Mucosa of descending colon (tissue), 3 donors: ENCODE measurements around the gene GTF2H2C. TPM values are rescaled to one million over a fixed set of nuclear protein-coding genes. Genes with fewer than 3 reads are reported as not detected.
A peak's percentile ranks its signal among the peaks of the same experiment; 100 is the strongest.

ENCODE experiments used
- ATAC-seq: fragments of 200-7000 bp; cut with Tn5 transposase; one replicate; pipeline ENCODE4 v1.9.1; 2020; ENCODE audit warnings: mild to moderate bottlenecking, moderate library complexity
- DNase-seq, 3 donors: peaks; one replicate each; pipeline ENCODE4 v3.0.0-alpha.2; 2020
- H3K36me3 ChIP-seq: fragments of 200-600 bp; one replicate; pipeline ENCODE4 v1.8.0; 2021; ENCODE audit warnings: low read depth, mild to moderate bottlenecking
- H3K4me1 ChIP-seq: fragments of 200-600 bp; one replicate; pipeline ENCODE4 v1.8.0; 2021; ENCODE audit warnings: low read depth, mild to moderate bottlenecking
- H3K4me3 ChIP-seq: fragments of 200-600 bp; one replicate; pipeline ENCODE4 v1.8.0; 2021; ENCODE audit warnings: mild to moderate bottlenecking
- H3K9me3 ChIP-seq: fragments of 200-600 bp; one replicate; pipeline ENCODE4 v1.8.0; 2021; ENCODE audit warnings: mild to moderate bottlenecking
- intact Hi-C, 2 donors: fragments of 100-400 bp; cut with DNase I in 1 of 2; cut with micrococcal nuclease in 1 of 2; formaldehyde crosslinking; loops; one replicate each; pipeline versions ENCODE4 v1.11.0 to v1.11.1; 2022; cut with DNase I, micrococcal nuclease
- total RNA-seq, 3 donors: library from RNA; stranded (reverse); fragmentation: NEBNext Ultra II Directional in 2 of 3; extraction: Animal tissue kit (Norgen Biotek cat#: 25700) in 2 of 3; gene quantifications; one replicate each; pipeline versions ENCODE4 v1.2.1 to v1.2.4, GENCODE V29; 2021 to 2023
- TF ChIP-seq, protein P1 (sequence below): fragments of 200-600 bp; IDR thresholded peaks from one replicate; pipeline ENCODE4 v1.8.0; 2022; ENCODE audit warnings: antibody characterized with exemption, mild to moderate bottlenecking
- donor health status: DM: no; HTN: no; CAD: no; lungs with moderate emphysema.
- donor health status: DM: no; HTN: no; CAD: no.
- donor health status: DM: no; HTN: yes; CAD: no.

Gene GTF2H2C
- total RNA-seq, 3 donors from 2014 or later, result 25.7 to 39.1 (median 26.4) TPM

DNA sequence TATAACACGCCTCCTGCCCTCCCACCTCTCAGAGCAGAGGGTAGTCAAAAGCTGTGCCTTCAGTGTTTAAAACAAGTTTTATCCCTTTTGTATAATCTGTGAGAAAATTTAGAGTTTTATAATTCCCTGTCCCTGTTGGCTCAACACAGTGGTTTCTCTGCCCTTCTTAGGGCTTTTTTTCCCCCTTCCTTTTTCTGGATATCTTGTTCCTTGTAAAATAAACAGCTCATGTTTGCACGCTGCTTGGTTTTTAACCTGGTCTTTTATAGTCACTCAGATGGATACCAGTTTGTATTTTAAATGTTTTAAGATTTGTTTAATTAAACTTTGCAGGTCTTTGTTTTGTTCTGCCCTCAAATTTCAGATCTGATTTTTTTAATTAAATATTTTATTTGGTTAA is 40.7 kb upstream of the GTF2H2C start:
- H3K4me3 ChIP-seq, result no peak overlapping the region
- peaks cover 46% of the 10 kb centered on the region for H3K4me1 ChIP-seq
- no peaks in the 10 kb centered on the region for H3K9me3 ChIP-seq
- ATAC-seq (no peak), DNase-seq (peak in 1 of 3 donors; percentile 2)
- intact Hi-C loops, result no loop called here
- TF ChIP-seq, protein P1, sequence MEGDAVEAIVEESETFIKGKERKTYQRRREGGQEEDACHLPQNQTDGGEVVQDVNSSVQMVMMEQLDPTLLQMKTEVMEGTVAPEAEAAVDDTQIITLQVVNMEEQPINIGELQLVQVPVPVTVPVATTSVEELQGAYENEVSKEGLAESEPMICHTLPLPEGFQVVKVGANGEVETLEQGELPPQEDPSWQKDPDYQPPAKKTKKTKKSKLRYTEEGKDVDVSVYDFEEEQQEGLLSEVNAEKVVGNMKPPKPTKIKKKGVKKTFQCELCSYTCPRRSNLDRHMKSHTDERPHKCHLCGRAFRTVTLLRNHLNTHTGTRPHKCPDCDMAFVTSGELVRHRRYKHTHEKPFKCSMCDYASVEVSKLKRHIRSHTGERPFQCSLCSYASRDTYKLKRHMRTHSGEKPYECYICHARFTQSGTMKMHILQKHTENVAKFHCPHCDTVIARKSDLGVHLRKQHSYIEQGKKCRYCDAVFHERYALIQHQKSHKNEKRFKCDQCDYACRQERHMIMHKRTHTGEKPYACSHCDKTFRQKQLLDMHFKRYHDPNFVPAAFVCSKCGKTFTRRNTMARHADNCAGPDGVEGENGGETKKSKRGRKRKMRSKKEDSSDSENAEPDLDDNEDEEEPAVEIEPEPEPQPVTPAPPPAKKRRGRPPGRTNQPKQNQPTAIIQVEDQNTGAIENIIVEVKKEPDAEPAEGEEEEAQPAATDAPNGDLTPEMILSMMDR, result no peak
- no peaks in the 10 kb centered on the region for H3K36me3 ChIP-seq

DNA sequence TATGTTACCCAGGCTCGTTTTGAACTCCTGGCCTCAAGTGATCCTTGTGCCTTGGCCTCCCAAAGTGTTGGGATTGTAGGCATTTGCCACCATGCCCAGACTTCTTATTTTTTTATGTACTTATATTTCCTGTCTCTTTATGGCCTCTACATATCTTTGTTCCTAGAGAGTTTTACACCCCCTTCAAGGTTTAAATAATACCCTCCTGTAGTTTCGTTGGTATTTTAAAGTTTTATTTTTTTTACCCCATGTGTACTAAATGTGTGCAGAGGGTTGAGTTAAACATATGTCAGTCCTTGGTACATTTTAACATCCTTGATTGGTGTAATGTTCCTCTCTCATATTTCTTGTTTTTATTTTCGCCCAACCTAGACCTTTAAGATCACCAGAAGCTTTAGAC is 38.0 kb upstream of the GTF2H2C start:
- ATAC-seq (no peak), DNase-seq (peak in 1 of 3 donors; percentile 3)
- Histone ChIP-seq H3K9me3 (no peaks in the 10 kb centered on the region), H3K36me3 (no peaks in the 10 kb centered on the region), H3K4me3 (no peak overlapping the region), H3K4me1 (peaks cover 46% of the 10 kb centered on the region)
- intact Hi-C loops, result no loop called here
- TF ChIP-seq, protein P1, result no peak

DNA sequence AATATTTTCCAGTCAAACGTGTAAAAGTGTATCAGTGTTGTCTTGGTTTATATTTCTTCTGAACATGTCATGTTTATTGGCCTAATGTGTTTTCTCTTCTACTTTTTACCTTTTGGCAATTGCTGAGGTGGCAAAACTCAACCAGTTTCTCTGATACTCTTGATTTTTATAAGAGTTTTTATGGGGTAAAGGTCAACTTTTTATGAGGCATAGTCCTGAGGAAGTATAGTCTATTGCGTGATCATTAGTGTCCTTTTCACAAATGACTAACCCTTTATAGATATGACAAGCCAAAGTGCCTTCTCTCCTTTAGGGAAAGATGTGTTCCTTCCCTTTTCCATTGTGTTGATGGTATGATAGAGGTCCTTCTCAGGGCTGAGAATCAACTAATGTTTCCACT is 34.5 kb upstream of the GTF2H2C start:
- TF ChIP-seq, protein P1, result no peak
- Histone ChIP-seq H3K4me1 (peaks cover 25% of the 10 kb centered on the region), H3K9me3 (no peaks in the 10 kb centered on the region), H3K4me3 (no peak overlapping the region), H3K36me3 (no peaks in the 10 kb centered on the region)
- DNase-seq (no peak), ATAC-seq (peak; percentile 71)
- intact Hi-C loops, result no loop called here

DNA sequence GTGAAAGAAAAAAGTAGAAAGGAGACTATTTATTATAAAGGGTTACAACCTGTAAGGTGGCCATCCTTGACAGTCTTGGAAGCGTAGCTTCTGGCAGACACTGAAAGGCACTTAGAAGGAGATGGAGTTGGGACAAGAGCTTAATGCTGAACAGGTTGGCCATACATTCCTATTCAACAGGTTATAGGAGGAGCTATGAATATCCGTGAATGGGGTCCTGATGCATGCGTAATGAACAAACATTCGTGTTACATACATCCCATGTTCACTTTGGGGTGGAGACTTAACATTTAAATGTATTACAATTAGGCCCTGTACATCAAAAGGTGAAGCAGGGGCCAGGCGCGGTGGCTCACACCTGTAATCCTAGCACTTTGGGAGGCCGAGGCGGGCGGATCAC is 33.3 kb upstream of the GTF2H2C start:
- no peaks in the 10 kb centered on the region for H3K36me3 ChIP-seq
- TF ChIP-seq, protein P1, result no peak
- peaks cover 18% of the 10 kb centered on the region for H3K4me1 ChIP-seq
- DNase-seq, result no peak
- ATAC-seq, result no peak
- H3K4me3 ChIP-seq, result no peak overlapping the region
- intact Hi-C loops, result no loop called here
- no peaks in the 10 kb centered on the region for H3K9me3 ChIP-seq

DNA sequence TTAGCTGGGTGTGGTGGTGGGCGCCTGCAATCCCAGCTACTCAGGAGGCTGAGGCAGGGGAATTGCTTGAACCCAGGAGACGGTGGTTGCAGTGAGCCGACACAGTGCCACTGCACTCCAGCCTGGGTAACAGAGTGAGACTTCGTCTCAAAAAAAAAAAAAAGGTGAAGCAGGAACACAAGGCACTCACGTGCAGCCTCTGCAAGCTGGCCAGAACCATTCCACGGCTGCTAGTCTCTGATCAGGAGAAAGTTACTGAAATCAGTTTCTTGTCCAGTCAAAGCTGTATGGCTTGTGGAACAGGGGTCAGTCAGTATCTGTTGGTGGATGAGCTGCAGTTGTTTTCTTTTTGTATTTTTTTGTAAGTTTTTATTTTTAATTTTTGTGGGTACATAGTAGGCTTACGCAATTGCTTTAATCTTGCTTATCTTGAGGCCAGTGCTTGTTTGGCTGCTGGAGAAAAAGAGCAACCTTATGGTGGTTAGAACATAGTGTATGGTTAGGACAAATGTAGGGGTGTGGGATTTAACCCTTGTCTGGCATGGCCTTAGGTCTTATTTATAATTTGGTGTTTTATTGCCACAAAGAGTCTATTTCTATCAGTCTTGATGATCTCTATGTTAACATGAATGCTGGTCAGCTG is 32.7 kb upstream of the GTF2H2C start:
- DNase-seq, result peak in 1 of 3 donors; percentile 1
- intact Hi-C loops, result no loop called here
- peaks cover 15% of the 10 kb centered on the region for H3K4me1 ChIP-seq
- no peak overlapping the region for H3K4me3 ChIP-seq
- TF ChIP-seq, protein P1, result no peak
- no peaks in the 10 kb centered on the region for H3K36me3 ChIP-seq
- no peaks in the 10 kb centered on the region for H3K9me3 ChIP-seq
- ATAC-seq, result no peak

DNA sequence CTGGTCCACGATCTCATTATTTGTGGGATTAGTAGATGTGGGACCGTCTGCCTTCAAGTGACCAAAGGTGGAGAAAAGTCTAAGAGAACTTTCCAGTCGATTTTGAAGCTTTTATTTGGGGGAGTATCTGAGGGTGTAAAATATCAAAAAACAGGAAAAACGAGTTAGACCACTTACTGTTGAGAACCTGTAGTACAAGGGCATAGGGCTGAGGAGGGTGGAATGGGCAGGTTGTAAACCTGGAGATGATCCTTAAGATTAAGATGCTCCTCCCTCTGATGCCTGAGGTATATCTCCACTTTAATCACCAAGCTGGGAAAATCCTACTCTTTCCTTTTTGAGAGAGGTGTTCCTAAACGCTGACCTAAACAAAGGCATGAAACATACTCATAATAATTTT is 32.0 kb upstream of the GTF2H2C start:
- DNase-seq, result peak in 1 of 3 donors; percentile 17
- H3K4me1 ChIP-seq, result peaks cover 15% of the 10 kb centered on the region
- no peak overlapping the region for H3K4me3 ChIP-seq
- H3K9me3 ChIP-seq, result no peaks in the 10 kb centered on the region
- TF ChIP-seq, protein P1, result no peak
- no peaks in the 10 kb centered on the region for H3K36me3 ChIP-seq
- ATAC-seq, result peak; percentile 60
- intact Hi-C loops, result no loop called here
